Stomach (tissue), 4 donors: Measurements from ENCODE around the gene TMEM213.

Source experiments
- EP300 ChIP-seq: sonication (generic); formaldehyde crosslinking; IDR thresholded peaks from one replicate; pipeline ENCODE4 v1.6.1; 2017; ENCODE audit warnings: antibody characterized with exemption
- POLR2A ChIP-seq, 4 donors: fragments of 450-650 bp; IDR thresholded peaks; one replicate each; pipeline ENCODE4 v1.6.1; 2016; ENCODE audit warnings: antibody characterized with exemption in 4 of 4, control low read depth in 2 of 4, mild to moderate bottlenecking in 1 of 4, moderate library complexity in 1 of 4
- TF ChIP-seq, protein P1 (sequence below), 7 experiments: fragments of 450-650 bp in 4 of 7; fragments of 200-600 bp in 3 of 7; sonication (generic) in 3 of 7; IDR thresholded peaks; one replicate each; pipeline ENCODE4 v1.5.1; 2016 to 2019; ENCODE audit warnings: antibody characterized with exemption in 7 of 7, control low read depth in 2 of 7, mild to moderate bottlenecking in 1 of 7

- TF ChIP-seq, protein P1, sequence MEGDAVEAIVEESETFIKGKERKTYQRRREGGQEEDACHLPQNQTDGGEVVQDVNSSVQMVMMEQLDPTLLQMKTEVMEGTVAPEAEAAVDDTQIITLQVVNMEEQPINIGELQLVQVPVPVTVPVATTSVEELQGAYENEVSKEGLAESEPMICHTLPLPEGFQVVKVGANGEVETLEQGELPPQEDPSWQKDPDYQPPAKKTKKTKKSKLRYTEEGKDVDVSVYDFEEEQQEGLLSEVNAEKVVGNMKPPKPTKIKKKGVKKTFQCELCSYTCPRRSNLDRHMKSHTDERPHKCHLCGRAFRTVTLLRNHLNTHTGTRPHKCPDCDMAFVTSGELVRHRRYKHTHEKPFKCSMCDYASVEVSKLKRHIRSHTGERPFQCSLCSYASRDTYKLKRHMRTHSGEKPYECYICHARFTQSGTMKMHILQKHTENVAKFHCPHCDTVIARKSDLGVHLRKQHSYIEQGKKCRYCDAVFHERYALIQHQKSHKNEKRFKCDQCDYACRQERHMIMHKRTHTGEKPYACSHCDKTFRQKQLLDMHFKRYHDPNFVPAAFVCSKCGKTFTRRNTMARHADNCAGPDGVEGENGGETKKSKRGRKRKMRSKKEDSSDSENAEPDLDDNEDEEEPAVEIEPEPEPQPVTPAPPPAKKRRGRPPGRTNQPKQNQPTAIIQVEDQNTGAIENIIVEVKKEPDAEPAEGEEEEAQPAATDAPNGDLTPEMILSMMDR (IDR thresholded peaks at IDR 0.05), result no peak
- TF ChIP-seq POLR2A (IDR thresholded peaks at IDR 0.05) (no peak), EP300 (no peak)
Measured at GRCh38 chr7:138798836-138799235, 1.0 kb downstream of the TMEM213 start.
